DND-41 (cell line): ENCODE results near the gene EFNB3.

Experiments
- EZH2 ChIP-seq: IDR thresholded peaks from 3 replicates; pipeline ENCODE4 v1.6.1; 2012; ENCODE audit warnings: borderline replicate concordance, low read depth, mild to moderate bottlenecking, moderate library complexity, low read length, inconsistent platforms; ENCODE audit not compliant: severe bottlenecking
- TF ChIP-seq, protein P1 (sequence below): IDR thresholded peaks from 2 replicates; pipeline ENCODE4 v1.5.1; 2012; ENCODE audit warnings: borderline replicate concordance, low read length, moderate library complexity, mild to moderate bottlenecking; ENCODE audit not compliant: poor library complexity, severe bottlenecking; ENCODE audit errors: extremely low read depth

DNA sequence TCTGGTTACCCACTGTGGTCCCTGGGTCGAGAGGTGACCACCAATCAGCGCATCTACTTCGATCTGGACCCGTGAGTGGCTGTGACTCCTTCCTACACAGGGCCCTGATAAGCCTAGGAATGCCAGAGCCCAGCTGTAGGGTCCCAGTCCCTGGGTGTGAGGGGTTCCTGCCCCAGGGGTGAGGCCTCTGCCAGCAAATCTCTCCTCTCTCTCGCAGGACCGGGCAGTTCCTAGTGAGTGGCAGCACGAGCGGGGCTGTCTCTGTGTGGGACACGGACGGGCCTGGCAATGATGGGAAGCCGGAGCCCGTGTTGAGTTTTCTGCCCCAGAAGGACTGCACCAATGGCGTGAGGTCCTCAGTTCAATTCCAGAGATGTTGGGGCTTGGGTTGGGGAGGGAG is 2.2 kb upstream of the EFNB3 start:
- TF ChIP-seq, protein P1, sequence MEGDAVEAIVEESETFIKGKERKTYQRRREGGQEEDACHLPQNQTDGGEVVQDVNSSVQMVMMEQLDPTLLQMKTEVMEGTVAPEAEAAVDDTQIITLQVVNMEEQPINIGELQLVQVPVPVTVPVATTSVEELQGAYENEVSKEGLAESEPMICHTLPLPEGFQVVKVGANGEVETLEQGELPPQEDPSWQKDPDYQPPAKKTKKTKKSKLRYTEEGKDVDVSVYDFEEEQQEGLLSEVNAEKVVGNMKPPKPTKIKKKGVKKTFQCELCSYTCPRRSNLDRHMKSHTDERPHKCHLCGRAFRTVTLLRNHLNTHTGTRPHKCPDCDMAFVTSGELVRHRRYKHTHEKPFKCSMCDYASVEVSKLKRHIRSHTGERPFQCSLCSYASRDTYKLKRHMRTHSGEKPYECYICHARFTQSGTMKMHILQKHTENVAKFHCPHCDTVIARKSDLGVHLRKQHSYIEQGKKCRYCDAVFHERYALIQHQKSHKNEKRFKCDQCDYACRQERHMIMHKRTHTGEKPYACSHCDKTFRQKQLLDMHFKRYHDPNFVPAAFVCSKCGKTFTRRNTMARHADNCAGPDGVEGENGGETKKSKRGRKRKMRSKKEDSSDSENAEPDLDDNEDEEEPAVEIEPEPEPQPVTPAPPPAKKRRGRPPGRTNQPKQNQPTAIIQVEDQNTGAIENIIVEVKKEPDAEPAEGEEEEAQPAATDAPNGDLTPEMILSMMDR, result no peak
- no peak for TF ChIP-seq EZH2
